ENCODE measurements around the gene TANK.
A peak's percentile ranks its signal among the peaks of the same experiment; 100 is the strongest.
"Not testable (repeated sequence)": the region's sequence is repeated elsewhere in the genome, so short reads cannot be mapped to it uniquely, and the experiment has no call there.

The TANK gene

GRCh38 chr2:161160226-161161073, at the start of gene TANK:
Gene TANK (plus strand): TSS chr2:161160428. CDS start chr2:161179663, 19,235 bp downstream.
- peak; percentile 96 for DNase-seq

GRCh38 chr2:161111531-161111930, 48.7 kb upstream of the TANK start:
- no peak for DNase-seq

- no peak for DNase-seq
Observed at GRCh38 chr2:161112908-161113307, 47.3 kb upstream of the TANK start.

- DNase-seq: no peak
Observed at GRCh38 chr2:161113693-161114575, 46.3 kb upstream of the TANK start.

GRCh38 chr2:161115205-161115604, 45.0 kb upstream of the TANK start:
- no peak for DNase-seq

- no peak for DNase-seq
Observed at GRCh38 chr2:161115605-161116380, 44.4 kb upstream of the TANK start.

- no peak for DNase-seq
Observed at GRCh38 chr2:161116509-161116908, 43.7 kb upstream of the TANK start.

- DNase-seq: no peak
Observed at GRCh38 chr2:161117506-161117905, 42.7 kb upstream of the TANK start.

GRCh38 chr2:161118722-161119121, 41.5 kb upstream of the TANK start:
- no peak for DNase-seq

- DNase-seq: no peak
Observed at GRCh38 chr2:161119483-161119882, 40.7 kb upstream of the TANK start.

GRCh38 chr2:161120775-161121174, 39.5 kb upstream of the TANK start:
- DNase-seq: no peak

- no peak for DNase-seq
Observed at GRCh38 chr2:161121622-161122021, 38.6 kb upstream of the TANK start.

GRCh38 chr2:161122772-161123530, 37.3 kb upstream of the TANK start:
- DNase-seq: peak; percentile 96

GRCh38 chr2:161123531-161124030, 36.6 kb upstream of the TANK start:
- DNase-seq: no peak

- DNase-seq: no peak
Observed at GRCh38 chr2:161124201-161124600, 36.0 kb upstream of the TANK start.

GRCh38 chr2:161128885-161129284, 31.3 kb upstream of the TANK start:
- DNase-seq: no peak

GRCh38 chr2:161130354-161130753, 29.9 kb upstream of the TANK start:
- DNase-seq: no peak

GRCh38 chr2:161131074-161131680, 29.1 kb upstream of the TANK start:
- no peak for DNase-seq

- no peak for DNase-seq
Observed at GRCh38 chr2:161131804-161132203, 28.4 kb upstream of the TANK start.

GRCh38 chr2:161132384-161132783, 27.8 kb upstream of the TANK start:
- not testable (repeated sequence) for DNase-seq

- DNase-seq: no peak
Observed at GRCh38 chr2:161133366-161133765, 26.9 kb upstream of the TANK start.
